ENCODE results near the gene GSDME. TPM values are rescaled to one million over a fixed set of nuclear protein-coding genes. Genes with fewer than 3 reads are reported as not detected.
"Not testable (repeated sequence)": the region's sequence is repeated elsewhere in the genome, so short reads cannot be mapped to it uniquely, and the experiment has no call there.

Gene GSDME
- 190 TPM for polyA plus RNA-seq (2012; ENCODE audit: missing spikeins)

DNA sequence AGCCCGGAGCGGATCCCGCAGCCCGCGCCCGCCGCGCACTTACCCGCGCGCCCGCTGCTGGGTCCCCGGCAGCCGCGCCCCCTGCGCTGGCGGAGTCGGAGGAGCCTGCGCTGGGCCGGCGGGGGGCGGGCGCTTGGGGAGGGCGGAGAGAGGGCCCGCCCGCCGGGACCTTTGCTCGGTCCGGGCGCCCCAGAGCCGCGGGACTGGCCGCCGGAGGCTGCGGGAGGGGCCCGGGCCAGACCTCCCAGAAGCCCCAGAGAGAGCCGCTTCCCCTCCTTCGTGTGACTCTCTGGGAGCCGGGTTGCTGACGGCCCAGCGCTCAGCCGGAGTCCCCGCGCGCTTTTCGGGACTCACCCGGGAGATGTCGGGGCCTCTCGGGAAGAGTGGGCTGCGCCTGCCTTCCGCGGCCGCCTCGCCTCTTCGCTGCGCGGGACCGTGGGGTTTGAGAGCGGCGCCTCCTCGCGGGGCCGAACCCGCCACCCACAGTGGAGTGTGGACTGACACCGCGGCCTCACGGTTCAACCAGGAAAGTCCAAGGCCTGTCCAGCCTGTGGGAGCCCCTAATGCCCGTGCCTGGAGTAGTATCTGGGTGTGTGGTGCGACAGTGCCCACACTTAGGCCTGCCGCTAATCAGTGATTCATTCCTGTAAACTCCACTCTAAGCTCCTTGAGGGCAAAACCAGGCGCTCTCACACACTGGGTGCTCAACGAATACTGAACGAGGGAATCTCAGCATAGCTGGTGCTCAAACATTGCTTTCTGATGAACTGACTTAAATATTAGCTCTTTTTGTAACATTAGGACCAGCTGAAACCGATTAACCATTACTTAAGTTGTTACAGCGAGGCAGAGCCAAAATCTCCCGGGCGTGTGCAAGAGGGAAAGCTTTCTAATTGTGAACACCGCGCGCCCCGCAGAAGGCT is at the start of gene GSDME:
TSS of gene GSDME (minus strand) at position 112 of the 923 bp plus-strand sequence. CDS start 7,690 bp downstream, outside the sequence.
- peak; percentile 53 for DNase-seq (ENCODE audit: insufficient read length)
- FAIRE-seq, result peak; percentile 63
- peak; percentile 73; the same call in 1 of the 2 replicates for TF ChIP-seq POLR2A (IDR thresholded peaks at IDR 0.05; ENCODE audit: low read depth, low read length)
- no peak; the same call in 1 of the 2 replicates for TF ChIP-seq TAF1 (IDR thresholded peaks at IDR 0.05; ENCODE audit: borderline replicate concordance, low read depth, low read length)
- 0 out of 2 replicates have a peak, but pooled peaks have one; percentile 35 for TF ChIP-seq POLR2AphosphoS5 (IDR thresholded peaks at IDR 0.05; ENCODE audit: low read depth, low read length)

DNA sequence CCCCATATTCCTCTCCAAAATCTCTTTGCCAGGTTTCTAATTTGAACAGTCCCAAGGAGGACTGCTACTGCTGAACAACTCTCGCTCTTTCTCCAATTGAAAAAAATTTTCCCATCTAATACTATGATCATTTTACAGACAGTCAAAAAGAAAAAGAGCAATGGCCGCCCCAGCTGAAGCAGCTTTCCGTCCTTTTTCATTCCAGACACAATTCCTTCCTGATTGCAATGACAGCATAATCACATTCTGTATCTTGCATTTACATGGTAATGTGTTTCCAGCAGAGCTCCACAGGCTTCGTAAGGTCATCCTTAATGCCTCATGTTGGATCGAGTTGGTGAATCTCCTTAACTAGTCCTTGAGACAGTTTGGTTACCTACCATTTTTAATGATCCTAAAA is 45.0 kb upstream of the GSDME start:
- TF ChIP-seq POLR2AphosphoS5 (IDR thresholded peaks at IDR 0.05; ENCODE audit: low read depth, low read length) (no peak), TAF1 (IDR thresholded peaks at IDR 0.05; ENCODE audit: borderline replicate concordance, low read depth, low read length) (no peak), POLR2A (IDR thresholded peaks at IDR 0.05; ENCODE audit: low read depth, low read length) (no peak)
- no peak for DNase-seq (ENCODE audit: insufficient read length)
- FAIRE-seq, result no peak

DNA sequence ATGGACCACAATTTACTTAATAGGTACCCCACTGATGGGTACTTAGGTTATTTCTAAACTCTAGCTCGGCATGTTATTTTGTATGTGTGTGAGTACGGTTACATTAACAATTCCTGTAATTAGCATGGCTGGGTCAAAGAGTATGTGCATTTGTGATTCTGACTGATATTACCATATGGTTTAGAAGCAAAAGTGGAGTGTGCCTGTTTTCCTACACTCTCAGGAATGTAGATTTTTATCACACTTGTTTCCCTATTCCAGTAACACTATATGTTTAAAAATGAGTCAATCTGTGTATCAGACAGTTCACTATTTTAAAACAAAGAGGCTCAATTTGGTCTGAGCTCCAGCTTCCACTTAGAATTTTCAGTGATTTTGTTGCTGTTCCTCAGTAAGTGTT is 44.6 kb upstream of the GSDME start:
- DNase-seq (ENCODE audit: insufficient read length) (no peak), FAIRE-seq (no peak)
- TF ChIP-seq POLR2AphosphoS5 (IDR thresholded peaks at IDR 0.05; ENCODE audit: low read depth, low read length), result no peak
- TF ChIP-seq POLR2A (IDR thresholded peaks at IDR 0.05; ENCODE audit: low read depth, low read length), result no peak

DNA sequence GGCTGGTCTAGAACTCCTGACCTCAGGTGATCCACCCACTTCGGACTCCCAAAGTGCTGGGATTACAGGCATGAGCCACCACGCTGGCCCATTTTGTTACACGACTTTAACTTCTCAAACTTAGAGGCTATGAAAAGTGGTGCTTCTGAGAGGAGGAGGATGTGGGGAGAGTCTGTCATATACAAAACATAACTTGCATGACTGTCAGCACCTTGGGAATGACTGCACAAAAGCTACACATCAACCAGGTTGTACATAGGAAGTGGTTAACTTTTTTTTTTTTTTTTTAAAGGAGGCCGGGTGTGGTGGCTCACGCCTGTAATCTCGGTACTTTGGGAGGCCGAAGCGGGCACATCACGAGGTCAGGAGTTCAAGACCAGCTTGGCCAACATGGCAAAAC is 43.4 kb upstream of the GSDME start:
- no peak for FAIRE-seq
- no peak for TF ChIP-seq POLR2A (IDR thresholded peaks at IDR 0.05; ENCODE audit: low read depth, low read length)
- TF ChIP-seq POLR2AphosphoS5 (IDR thresholded peaks at IDR 0.05; ENCODE audit: low read depth, low read length), result no peak
- TF ChIP-seq TAF1 (IDR thresholded peaks at IDR 0.05; ENCODE audit: borderline replicate concordance, low read depth, low read length), result no peak

DNA sequence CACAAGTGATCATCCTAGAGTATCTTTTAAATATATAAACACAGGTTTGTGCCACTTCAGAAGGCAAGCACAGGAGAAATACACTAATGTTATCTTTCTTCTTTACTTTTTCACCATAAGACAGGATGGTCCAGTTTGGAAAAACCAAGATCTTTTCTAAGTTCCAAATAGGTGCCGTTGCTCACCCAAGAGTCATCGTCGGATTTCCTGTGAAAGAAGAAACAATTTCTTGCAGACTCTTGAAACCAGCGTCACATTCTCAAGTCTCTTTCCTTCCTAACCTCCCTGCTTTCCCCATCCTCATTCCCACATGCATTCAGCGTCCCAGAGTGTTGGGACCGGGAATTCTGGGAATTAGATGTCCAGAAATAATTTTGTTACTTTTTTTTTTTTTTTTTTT is 42.8 kb upstream of the GSDME start:
- TF ChIP-seq POLR2A (IDR thresholded peaks at IDR 0.05; ENCODE audit: low read depth, low read length) (no peak), POLR2AphosphoS5 (IDR thresholded peaks at IDR 0.05; ENCODE audit: low read depth, low read length) (no peak), TAF1 (IDR thresholded peaks at IDR 0.05; ENCODE audit: borderline replicate concordance, low read depth, low read length) (no peak)
- DNase-seq (ENCODE audit: insufficient read length), result no peak
- no peak for FAIRE-seq

More for the DNA sequence above, 43.4 kb upstream of the GSDME start:
- no peak for DNase-seq (ENCODE audit: insufficient read length)

DNA sequence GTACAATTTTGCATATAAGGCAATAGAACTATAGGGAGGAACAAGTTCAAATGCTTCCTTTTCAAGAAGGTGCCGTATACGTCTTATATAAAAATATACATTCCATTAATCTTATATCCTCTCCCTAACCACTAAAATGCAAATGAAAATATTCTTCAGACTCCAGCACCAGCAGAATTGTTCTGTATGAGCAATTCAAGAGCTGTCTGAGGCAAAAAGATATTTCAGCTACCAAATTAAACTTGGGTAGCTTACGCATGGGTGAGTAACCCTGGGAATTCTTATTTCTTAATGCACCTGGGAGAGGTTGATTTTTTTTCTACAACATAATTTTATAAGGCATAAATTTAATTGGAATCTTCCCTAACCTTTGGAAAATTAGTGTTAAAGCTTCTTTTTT is 42.2 kb upstream of the GSDME start:
- DNase-seq (ENCODE audit: insufficient read length), result no peak
- no peak for FAIRE-seq
- TF ChIP-seq POLR2A (IDR thresholded peaks at IDR 0.05; ENCODE audit: low read depth, low read length) (no peak), TAF1 (IDR thresholded peaks at IDR 0.05; ENCODE audit: borderline replicate concordance, low read depth, low read length) (no peak), POLR2AphosphoS5 (IDR thresholded peaks at IDR 0.05; ENCODE audit: low read depth, low read length) (no peak)

DNA sequence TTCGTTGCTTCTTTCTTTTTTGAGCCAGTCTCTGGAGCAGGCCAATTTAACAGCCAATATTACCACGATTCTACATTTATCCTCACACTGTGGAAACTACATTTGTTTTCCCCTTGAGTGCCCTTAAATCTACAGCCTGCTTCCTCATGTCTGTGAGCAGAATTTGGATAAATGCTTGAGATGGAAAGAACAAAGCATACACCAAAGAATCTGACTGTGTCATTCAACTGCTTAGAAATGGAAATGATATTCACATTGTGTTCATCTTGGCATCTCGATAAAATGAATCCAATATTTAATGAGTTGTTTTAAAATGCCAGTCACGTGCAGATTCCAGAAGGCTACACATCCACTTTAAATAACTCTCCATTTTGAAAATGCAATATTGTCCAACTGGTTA is 41.0 kb upstream of the GSDME start:
- TF ChIP-seq POLR2AphosphoS5 (IDR thresholded peaks at IDR 0.05; ENCODE audit: low read depth, low read length), result no peak
- TF ChIP-seq POLR2A (IDR thresholded peaks at IDR 0.05; ENCODE audit: low read depth, low read length), result no peak
- TF ChIP-seq TAF1 (IDR thresholded peaks at IDR 0.05; ENCODE audit: borderline replicate concordance, low read depth, low read length), result no peak
- no peak for FAIRE-seq
- DNase-seq (ENCODE audit: insufficient read length), result no peak

DNA sequence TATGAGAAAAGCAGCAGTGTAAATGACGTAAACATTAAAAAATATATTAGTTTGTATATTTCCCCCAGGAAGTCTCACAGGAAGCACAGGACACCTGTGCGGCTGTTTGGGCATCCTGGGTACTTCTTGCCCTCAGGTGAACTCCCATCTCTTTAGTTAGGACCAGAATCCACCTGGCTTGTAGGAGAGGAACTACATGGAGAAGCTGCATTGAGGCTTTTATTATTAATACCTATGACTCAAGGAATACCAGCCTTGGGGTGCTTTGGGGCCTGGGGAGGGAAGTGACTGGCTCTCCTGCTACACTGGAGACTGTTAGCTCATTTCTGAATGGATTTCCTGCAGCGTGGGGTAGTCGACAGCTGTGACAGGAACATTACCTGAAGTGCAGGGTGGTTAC is 40.0 kb upstream of the GSDME start:
- FAIRE-seq, result no peak
- no peak for DNase-seq (ENCODE audit: insufficient read length)
- TF ChIP-seq POLR2AphosphoS5 (IDR thresholded peaks at IDR 0.05; ENCODE audit: low read depth, low read length), result no peak
- no peak for TF ChIP-seq TAF1 (IDR thresholded peaks at IDR 0.05; ENCODE audit: borderline replicate concordance, low read depth, low read length)
- TF ChIP-seq POLR2A (IDR thresholded peaks at IDR 0.05; ENCODE audit: low read depth, low read length), result no peak

DNA sequence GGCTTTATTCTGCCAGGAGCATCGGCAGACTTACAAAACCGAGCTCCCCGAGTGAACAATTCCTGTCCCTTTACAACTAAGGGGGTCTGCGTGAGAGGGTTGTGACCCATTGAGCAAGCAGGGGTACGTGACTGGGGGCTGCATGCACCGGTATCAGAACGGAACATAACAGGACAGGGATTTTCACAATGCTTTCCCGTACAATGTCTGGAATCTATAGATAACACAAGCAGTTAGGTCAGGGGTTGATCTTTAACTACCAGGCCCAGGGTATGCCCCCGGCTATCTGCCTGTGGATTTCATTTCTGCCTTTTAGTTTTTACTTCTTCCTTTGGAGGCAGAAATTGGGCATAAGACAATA is 38.1 kb upstream of the GSDME start:
- FAIRE-seq, result no peak
- DNase-seq (ENCODE audit: insufficient read length), result no peak
- no peak for TF ChIP-seq POLR2AphosphoS5 (IDR thresholded peaks at IDR 0.05; ENCODE audit: low read depth, low read length)
- no peak for TF ChIP-seq POLR2A (IDR thresholded peaks at IDR 0.05; ENCODE audit: low read depth, low read length)
- TF ChIP-seq TAF1 (IDR thresholded peaks at IDR 0.05; ENCODE audit: borderline replicate concordance, low read depth, low read length), result no peak

DNA sequence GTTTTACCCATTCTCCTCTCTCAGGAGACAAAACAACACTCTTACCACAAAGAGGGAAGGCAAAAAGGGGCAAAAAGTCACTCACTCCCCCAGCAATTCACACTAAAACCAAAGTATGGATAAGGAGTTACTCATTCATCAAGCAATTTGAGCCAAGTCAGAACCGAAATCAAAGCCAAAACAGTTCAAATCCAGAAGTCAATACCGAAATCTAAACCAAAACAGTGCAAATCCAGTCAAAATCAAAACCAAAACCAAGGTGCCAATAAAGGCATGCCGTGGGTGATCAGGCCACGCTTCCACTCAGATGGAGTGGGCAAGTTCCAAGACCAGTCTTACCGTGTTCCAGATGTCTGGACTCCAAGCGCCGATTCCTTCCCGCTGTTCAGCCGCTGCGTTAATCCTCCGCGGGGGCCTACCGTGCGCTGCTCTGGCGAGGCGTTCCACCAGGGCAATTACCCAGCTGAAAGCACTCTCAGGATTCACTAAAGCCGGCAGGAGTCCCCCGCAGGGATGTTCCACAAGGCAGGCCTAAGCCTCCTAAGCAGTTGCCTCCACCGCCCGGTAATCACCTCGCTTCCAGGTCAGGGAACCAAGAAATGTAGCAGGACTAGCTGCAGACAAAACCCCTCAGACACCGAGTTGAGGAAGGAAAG is 37.6 kb upstream of the GSDME start:
- DNase-seq (ENCODE audit: insufficient read length); FAIRE-seq: not testable (repeated sequence)

DNA sequence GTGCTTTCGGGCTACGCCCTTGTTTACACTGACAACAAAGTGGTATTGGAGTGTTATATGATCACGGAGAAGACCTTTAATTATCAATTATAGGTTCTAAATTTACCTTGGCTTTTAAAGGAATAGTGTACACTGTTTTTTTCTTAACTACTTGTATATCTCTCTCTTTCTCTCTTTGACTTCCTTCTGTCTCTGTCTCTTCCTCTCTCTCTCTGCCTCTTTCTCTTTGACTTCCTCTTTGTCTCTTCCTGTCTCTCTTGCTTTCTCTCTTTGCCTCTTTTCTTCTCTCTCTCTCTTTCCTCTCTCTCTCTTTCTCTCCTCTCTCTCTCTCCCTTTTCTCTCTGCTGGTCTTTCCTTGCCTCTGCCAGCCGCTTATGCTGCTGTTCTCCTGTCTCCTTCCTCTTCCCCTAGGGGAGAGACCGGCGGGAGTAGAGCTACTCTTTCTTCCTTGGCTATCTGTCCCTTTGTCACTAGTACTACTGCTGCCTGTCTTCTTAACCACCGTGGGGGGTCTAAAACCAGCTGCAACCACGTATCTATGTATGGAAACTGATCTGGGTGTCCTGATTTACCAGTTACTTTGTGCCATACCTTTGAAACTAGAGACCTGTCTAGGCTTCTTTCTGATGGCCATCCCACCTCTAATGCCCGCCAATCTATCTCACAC is 36.9 kb upstream of the GSDME start:
- TF ChIP-seq POLR2AphosphoS5 (IDR thresholded peaks at IDR 0.05; ENCODE audit: low read depth, low read length) (no peak), TAF1 (IDR thresholded peaks at IDR 0.05; ENCODE audit: borderline replicate concordance, low read depth, low read length) (no peak), POLR2A (IDR thresholded peaks at IDR 0.05; ENCODE audit: low read depth, low read length) (no peak)
- FAIRE-seq, result no peak

More for the DNA sequence above, 36.9 kb upstream of the GSDME start:
- no peak for DNase-seq (ENCODE audit: insufficient read length)
